GM19238 (cell line): Measurements from ENCODE around the gene CHMP6.
"Not testable (repeated sequence)": the region's sequence is repeated elsewhere in the genome, so short reads cannot be mapped to it uniquely, and the experiment has no call there.

Experiments used
- DNase-seq: peaks from one replicate; pipeline ENCODE4 v3.0.0; 2011; ENCODE audit warnings: low spot score; ENCODE audit not compliant: insufficient read length

Gene CHMP6

GRCh38 chr17:81029859-81030258 is 38.2 kb downstream of the CHMP6 start:
- no peak for DNase-seq

- not testable (repeated sequence) for DNase-seq
These were observed 38.7 kb downstream of the CHMP6 start for GRCh38 chr17:81030312-81030711.

- DNase-seq = no peak
These were observed 39.3 kb downstream of the CHMP6 start for GRCh38 chr17:81030741-81031565.

GRCh38 chr17:81031566-81032550 is 40.2 kb downstream of the CHMP6 start:
- DNase-seq = no peak

GRCh38 chr17:81032641-81033480 is 41.2 kb downstream of the CHMP6 start:
- no peak for DNase-seq

- no peak for DNase-seq
These were observed 42.0 kb downstream of the CHMP6 start for GRCh38 chr17:81033535-81034167.

- DNase-seq = no peak
These were observed 42.6 kb downstream of the CHMP6 start for GRCh38 chr17:81034168-81034777.

- DNase-seq = peak; percentile 100
These were observed 43.3 kb downstream of the CHMP6 start, which contains the start of gene BAIAP2 for GRCh38 chr17:81034779-81035520. Gene BAIAP2, plus strand, starts transcription at chr17:81035151. Its CDS starts 104 bp downstream, at chr17:81035255.

GRCh38 chr17:81035521-81036196 is 44.0 kb downstream of the CHMP6 start:
- no peak for DNase-seq

- DNase-seq = no peak
These were observed 44.7 kb downstream of the CHMP6 start for GRCh38 chr17:81036197-81036941.

- no peak for DNase-seq
These were observed 45.6 kb downstream of the CHMP6 start for GRCh38 chr17:81037026-81037797.

GRCh38 chr17:81037798-81038733 is 46.4 kb downstream of the CHMP6 start:
- no peak for DNase-seq

- DNase-seq = no peak
These were observed 47.5 kb downstream of the CHMP6 start for GRCh38 chr17:81039096-81039495.

- no peak for DNase-seq
These were observed 48.5 kb downstream of the CHMP6 start for GRCh38 chr17:81039854-81040758.

- DNase-seq = peak; percentile 45
These were observed 49.2 kb downstream of the CHMP6 start for GRCh38 chr17:81040791-81041337.
